Measurements from ENCODE around the gene CAMK2B. TPM values are rescaled to one million over a fixed set of nuclear protein-coding genes. Genes with fewer than 3 reads are reported as not detected.

CAMK2B gene
- total and polyA plus RNA-seq, 2 of the 13 experiments (the other 11 are each of a cell fraction or from before 2014, with no cell fraction given) = 0.27 to 0.48 TPM

GRCh38 chr7:44239361-44239760, 86.0 kb downstream of the CAMK2B start:
- intact Hi-C loops (cut with micrococcal nuclease; ENCODE audit: unreplicated experiment) (no loop called here), in situ Hi-C loops (cut with HindIII; ENCODE audit: extremely low pct_ligation_motif_present, low pct_unique_long_range_greater_than_20kb) (no loop called here)
- Histone ChIP-seq H3K27ac (ENCODE audit: extremely low read length, insufficient read depth, low read length) (no peak overlapping the region), H3K9ac (ENCODE audit: insufficient read depth, low read depth, low read length) (no peak overlapping the region), H3K4me3 (replicated peaks in 1 of 3; ENCODE audit: insufficient read depth in 1 of 3, low read depth in 2 of 3, low read length in 3 of 3) (no peak overlapping the region), H3K9me3 (ENCODE audit: low read length) (no peaks in the 10 kb centered on the region), H3K4me1 (ENCODE audit: insufficient read depth, low read length) (no peaks in the 10 kb centered on the region), H4K20me1 (ENCODE audit: insufficient read depth, low read length) (no peaks in the 10 kb centered on the region), H3K79me2 (ENCODE audit: insufficient read depth, low read length) (no peaks in the 10 kb centered on the region), H2AFZ (ENCODE audit: low read length) (no peak overlapping the region), H3K27me3 (ENCODE audit: control insufficient read depth in 1 of 2, insufficient read depth in 2 of 2, low read length in 2 of 2) (peaks cover 25 to 83% of the 10 kb centered on the region in 2 experiments), H3K36me3 (replicated peaks in 1 of 2; ENCODE audit: control insufficient read depth in 1 of 2, insufficient read depth in 2 of 2, low read length in 2 of 2) (no peaks in the 10 kb centered on the region), H3K4me2 (ENCODE audit: low read depth, low read length) (no peak overlapping the region)
- TF ChIP-seq EHMT2 (IDR thresholded peaks at IDR 0.05; ENCODE audit: borderline replicate concordance, low read depth, low read length) = no peak
- ChIA-PET POLR2A (no interaction called here), CTCF (ENCODE audit: low intra/inter-chr PET ratio, low total read pairs) (no interaction called here)
- DNase-seq (ENCODE audit: low spot score) (no peak), ATAC-seq (no peak), FAIRE-seq (no peak)
- WGBS (ENCODE audit: low lambda C conversion rate) = 38% methylated on average over 19 of the region's 24 CpGs
- BruUV-seq (replicated peaks) = no TSS peak

DNA sequence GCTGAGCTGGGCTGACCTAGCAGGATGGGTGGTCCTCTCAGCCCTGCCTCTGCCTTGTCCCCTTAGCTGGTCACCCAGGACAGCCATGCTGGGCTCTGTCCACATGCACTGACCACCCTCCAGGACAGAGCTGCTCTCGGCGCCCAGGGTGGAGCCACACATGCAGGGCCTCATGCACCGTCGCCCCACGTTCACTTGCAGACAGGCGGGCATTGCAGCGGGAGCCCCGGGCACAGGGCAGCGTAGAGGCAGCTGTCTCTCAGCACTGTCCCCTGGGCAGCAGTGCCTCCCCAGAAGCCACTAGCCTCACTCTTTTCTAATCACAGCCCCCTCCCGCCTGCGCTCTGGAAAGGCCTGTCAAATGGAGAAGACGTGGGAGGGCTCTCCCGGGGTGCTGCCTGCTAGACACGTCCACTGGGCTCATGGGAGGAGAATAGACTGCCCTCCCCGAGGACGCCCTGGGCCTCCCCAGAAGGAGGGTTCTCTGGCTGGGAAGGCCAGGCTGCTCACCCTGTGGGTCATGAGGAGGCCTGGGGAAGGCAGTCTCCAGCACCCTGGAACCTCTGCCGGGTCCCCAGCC, 87.2 kb downstream of the CAMK2B start:
- H3K36me3 ChIP-seq (replicated peaks in 1 of 2; ENCODE audit: control insufficient read depth in 1 of 2, insufficient read depth in 2 of 2, low read length in 2 of 2) = no peaks in the 10 kb centered on the region
- peaks cover 25 to 90% of the 10 kb centered on the region in 2 experiments for H3K27me3 ChIP-seq (ENCODE audit: control insufficient read depth in 1 of 2, insufficient read depth in 2 of 2, low read length in 2 of 2)
- BruUV-seq (replicated peaks) = no TSS peak
- CTCF ChIA-PET (ENCODE audit: low intra/inter-chr PET ratio, low total read pairs) = no interaction called here
- H3K4me1 ChIP-seq (ENCODE audit: insufficient read depth, low read length) = no peaks in the 10 kb centered on the region
- in situ Hi-C loops (cut with HindIII; ENCODE audit: extremely low pct_ligation_motif_present, low pct_unique_long_range_greater_than_20kb) = no loop called here
- H2AFZ ChIP-seq (ENCODE audit: low read length) = no peak overlapping the region
- no peaks in the 10 kb centered on the region for H4K20me1 ChIP-seq (ENCODE audit: insufficient read depth, low read length)
- H3K9ac ChIP-seq (ENCODE audit: insufficient read depth, low read depth, low read length) = no peak overlapping the region
- no peaks in the 10 kb centered on the region for H3K79me2 ChIP-seq (ENCODE audit: insufficient read depth, low read length)
- no peak overlapping the region for H3K27ac ChIP-seq (ENCODE audit: extremely low read length, insufficient read depth, low read length)
- no peaks in the 10 kb centered on the region for H3K9me3 ChIP-seq (ENCODE audit: low read length)
- ATAC-seq (no peak), DNase-seq (ENCODE audit: low spot score) (no peak), FAIRE-seq (no peak)
- H3K4me3 ChIP-seq (replicated peaks in 1 of 3; ENCODE audit: insufficient read depth in 1 of 3, low read depth in 2 of 3, low read length in 3 of 3) = no peak overlapping the region
- POLR2A ChIA-PET = no interaction called here
- intact Hi-C loops (cut with micrococcal nuclease; ENCODE audit: unreplicated experiment) = no loop called here
- no CpG with 5 or more reads among the region's 17 CpGs for WGBS (ENCODE audit: low lambda C conversion rate)
- no peak overlapping the region for H3K4me2 ChIP-seq (ENCODE audit: low read depth, low read length)
- TF ChIP-seq NKX3-1 (CRISPR knock-in tag; IDR thresholded peaks at IDR 0.05) (no peak), GATA4 (IDR thresholded peaks at IDR 0.05; ENCODE audit: borderline replicate concordance, low read depth) (no peak), ZC3H4 (CRISPR knock-in tag; IDR thresholded peaks at IDR 0.05; ENCODE audit: borderline replicate concordance) (no peak), FOSL1 (CRISPR knock-in tag; IDR thresholded peaks at IDR 0.05; ENCODE audit: borderline replicate concordance) (no peak)
- TF ChIP-seq, protein P1, sequence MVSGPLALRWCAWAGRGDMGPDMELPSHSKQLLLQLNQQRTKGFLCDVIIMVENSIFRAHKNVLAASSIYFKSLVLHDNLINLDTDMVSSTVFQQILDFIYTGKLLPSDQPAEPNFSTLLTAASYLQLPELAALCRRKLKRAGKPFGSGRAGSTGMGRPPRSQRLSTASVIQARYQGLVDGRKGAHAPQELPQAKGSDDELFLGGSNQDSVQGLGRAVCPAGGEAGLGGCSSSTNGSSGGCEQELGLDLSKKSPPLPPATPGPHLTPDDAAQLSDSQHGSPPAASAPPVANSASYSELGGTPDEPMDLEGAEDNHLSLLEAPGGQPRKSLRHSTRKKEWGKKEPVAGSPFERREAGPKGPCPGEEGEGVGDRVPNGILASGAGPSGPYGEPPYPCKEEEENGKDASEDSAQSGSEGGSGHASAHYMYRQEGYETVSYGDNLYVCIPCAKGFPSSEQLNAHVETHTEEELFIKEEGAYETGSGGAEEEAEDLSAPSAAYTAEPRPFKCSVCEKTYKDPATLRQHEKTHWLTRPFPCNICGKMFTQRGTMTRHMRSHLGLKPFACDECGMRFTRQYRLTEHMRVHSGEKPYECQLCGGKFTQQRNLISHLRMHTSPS (CRISPR knock-in tag; IDR thresholded peaks at IDR 0.05; ENCODE audit: low read depth) = no peak
- TF ChIP-seq, protein P2, sequence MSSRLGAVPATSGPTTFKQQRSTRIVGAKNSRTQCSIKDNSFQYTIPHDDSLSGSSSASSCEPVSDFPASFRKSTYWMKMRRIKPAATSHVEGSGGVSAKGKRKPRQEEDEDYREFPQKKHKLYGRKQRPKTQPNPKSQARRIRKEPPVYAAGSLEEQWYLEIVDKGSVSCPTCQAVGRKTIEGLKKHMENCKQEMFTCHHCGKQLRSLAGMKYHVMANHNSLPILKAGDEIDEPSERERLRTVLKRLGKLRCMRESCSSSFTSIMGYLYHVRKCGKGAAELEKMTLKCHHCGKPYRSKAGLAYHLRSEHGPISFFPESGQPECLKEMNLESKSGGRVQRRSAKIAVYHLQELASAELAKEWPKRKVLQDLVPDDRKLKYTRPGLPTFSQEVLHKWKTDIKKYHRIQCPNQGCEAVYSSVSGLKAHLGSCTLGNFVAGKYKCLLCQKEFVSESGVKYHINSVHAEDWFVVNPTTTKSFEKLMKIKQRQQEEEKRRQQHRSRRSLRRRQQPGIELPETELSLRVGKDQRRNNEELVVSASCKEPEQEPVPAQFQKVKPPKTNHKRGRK (CRISPR knock-in tag; IDR thresholded peaks at IDR 0.05) = no peak
- TF ChIP-seq, protein P3, sequence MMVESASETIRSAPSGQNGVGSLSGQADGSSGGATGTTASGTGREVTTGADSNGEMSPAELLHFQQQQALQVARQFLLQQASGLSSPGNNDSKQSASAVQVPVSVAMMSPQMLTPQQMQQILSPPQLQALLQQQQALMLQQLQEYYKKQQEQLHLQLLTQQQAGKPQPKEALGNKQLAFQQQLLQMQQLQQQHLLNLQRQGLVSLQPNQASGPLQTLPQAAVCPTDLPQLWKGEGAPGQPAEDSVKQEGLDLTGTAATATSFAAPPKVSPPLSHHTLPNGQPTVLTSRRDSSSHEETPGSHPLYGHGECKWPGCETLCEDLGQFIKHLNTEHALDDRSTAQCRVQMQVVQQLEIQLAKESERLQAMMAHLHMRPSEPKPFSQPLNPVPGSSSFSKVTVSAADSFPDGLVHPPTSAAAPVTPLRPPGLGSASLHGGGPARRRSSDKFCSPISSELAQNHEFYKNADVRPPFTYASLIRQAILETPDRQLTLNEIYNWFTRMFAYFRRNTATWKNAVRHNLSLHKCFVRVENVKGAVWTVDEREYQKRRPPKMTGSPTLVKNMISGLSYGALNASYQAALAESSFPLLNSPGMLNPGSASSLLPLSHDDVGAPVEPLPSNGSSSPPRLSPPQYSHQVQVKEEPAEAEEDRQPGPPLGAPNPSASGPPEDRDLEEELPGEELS (CRISPR knock-in tag; IDR thresholded peaks at IDR 0.05) = no peak
